T-helper 9 cell (primary cell): ENCODE measurements around the gene CHRNA7.
"Not testable (repeated sequence)": the region's sequence is repeated elsewhere in the genome, so short reads cannot be mapped to it uniquely, and the experiment has no call there.

Experiments used
- DNase-seq: peaks from one replicate; pipeline ENCODE4 v3.0.0-alpha.2; 2020

Gene CHRNA7

GRCh38 chr15:32120577-32121383, 90.5 kb downstream of the CHRNA7 start:
- no peak for DNase-seq

GRCh38 chr15:32121384-32121695, 91.0 kb downstream of the CHRNA7 start:
- DNase-seq, result no peak

- no peak for DNase-seq
Observed at GRCh38 chr15:32122013-32122412, 91.7 kb downstream of the CHRNA7 start.

DNA sequence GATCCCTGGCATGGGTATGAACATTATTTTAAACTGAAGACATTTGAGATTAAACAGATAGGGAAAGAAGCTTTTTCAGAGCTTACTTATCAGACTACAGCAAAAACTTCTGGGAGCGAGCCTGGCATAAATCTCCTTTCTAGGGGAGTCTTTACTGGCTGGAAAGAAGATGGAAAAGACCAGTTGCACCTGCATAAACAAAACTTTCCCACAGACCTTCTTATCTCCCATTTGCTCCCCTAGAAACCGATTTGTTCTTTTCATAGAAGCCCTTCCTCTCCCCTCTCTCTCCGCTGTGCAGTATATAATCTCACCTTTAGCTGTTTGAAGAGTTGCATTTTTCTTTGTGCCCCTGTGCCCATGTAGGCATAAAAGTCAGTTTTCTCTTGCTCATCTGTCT, 93.2 kb downstream of the CHRNA7 start:
- no peak for DNase-seq

DNA sequence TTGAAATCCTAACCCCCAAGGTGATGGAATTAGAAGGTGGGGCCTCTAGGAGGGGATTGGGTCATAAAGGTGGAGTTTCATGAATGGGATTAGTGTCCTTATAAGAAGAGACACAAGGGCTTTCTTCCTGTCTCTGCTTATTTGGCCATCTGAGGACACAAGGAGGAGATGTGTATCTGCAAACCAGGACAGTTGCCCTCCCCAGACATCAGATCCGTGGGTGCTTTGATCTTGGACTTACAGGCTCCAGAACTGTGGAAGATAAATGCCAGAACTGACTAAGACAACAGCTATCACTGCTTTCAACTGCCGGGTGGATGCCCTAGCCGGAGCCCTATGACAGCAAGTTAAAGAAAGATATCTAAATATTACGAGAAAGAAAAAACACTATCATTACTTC, 94.4 kb downstream of the CHRNA7 start:
- no peak for DNase-seq

DNA sequence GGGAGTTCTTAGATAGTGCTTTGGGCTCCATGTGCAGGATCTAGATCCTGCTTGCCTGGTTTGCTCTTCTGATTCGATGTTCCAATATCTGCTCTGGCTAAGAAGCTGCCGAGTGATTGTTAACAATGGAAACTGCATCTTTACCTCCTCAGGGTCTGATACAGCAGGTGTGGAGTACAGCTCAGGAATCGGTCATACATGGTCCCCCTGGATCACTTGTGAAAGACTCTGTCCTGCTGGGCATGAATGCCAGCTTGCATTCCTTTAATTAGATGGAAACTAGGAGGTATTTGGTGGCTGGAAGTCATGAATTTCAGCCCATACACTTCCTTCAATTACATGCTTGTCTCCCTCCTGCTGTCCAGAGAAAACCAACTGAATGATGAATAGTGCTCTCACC, 95.3 kb downstream of the CHRNA7 start:
- no peak for DNase-seq

GRCh38 chr15:32129815-32130214, 99.5 kb downstream of the CHRNA7 start:
- DNase-seq, result no peak

DNA sequence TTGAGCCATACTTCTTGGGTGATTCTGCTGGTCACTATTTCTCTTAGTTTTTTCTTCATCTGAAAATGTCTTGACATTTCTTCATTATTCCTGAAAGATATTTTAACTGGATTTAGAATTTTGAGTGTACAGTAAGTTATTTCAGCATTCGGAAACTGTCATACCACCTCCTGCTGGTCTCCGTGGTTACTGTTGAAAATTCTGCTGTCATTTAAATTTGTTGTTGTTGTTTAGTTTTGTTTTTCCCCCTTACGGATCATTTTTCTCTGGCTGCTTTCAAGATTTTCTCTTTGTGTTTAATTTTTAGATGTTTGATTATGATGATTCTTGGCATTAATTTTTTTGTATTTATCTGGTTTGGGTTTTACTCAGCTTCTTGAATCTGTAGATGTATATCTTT, 100.5 kb downstream of the CHRNA7 start:
- DNase-seq, result no peak

DNA sequence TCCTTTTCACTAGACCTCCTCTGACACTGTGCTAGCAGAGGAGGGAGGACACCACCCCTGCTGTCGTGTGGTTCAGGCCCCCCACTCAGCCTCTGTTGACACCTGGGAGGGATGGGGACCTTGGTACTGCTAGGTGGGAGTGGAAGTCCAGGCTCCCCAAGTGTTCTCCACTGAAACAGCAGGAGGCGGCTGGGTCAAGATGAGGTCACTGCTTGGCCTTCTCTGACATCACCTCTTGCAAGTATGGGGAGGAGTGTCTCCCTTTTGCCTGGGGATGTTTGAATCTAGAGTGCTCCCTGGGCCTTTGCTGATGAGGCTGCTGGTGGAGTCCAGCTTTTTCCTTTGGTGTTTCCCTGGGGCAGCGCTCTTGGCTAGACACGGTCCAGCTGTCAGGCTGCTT, 101.5 kb downstream of the CHRNA7 start:
- DNase-seq, result no peak

GRCh38 chr15:32132859-32133258, 102.5 kb downstream of the CHRNA7 start:
- no peak for DNase-seq

DNA sequence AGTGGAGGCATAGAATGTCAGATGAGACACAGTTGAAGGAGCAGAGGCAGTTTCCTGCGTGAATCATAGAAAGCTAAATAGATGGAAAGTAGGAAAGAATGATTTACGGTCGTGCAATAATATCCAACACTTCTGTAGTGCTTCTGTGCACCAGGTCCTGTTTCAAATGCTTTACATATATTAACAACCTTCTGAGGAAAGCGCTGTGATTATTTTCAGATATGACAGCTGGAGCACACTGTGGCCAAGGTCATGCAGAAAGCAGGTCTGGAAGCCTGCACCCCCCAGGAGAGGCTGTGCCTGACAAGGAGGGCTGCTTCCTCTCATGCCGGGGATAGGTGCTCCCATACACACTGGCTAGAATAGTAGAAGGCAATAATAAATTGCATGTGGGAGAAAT, 104.5 kb downstream of the CHRNA7 start:
- no peak for DNase-seq

DNA sequence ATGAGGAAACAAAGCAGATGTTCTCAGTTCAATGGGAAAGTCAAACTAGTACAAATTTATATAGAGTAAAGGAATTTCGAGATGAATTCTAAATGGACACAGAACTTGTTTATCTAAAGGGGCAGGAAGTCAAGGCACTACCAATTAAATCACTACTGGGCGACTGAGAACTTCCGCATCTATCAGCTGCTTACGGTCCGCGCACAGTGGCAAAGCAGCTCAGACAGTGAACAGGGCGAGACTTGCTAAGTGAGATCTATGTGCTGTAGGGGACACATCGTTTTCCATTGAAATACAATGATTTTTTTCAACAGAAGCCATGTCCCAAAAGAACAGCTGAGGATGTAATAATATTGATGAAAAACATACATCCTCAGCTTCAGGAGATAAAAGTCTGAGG, 105.0 kb downstream of the CHRNA7 start:
- DNase-seq, result no peak

DNA sequence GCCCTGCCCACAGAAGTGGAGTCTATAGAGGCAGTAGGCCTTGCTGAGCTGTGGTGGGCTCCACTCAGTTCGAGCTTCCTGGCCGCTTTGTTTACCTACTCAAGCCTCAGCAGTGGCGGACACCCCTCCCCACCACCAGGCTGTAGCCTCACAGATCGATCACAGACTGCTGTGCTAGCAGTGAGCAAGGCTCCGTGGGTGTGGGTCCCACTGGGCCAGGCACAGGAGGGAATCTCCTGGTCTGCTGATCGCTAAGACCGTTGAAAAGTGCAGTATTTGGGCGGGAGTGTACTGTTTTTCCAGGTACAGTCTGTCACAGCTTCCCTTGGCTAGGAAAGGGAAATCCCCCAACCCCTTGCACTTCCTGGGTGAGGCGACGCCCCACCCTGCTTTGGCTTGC, 115.2 kb downstream of the CHRNA7 start:
- not testable (repeated sequence) for DNase-seq

DNA sequence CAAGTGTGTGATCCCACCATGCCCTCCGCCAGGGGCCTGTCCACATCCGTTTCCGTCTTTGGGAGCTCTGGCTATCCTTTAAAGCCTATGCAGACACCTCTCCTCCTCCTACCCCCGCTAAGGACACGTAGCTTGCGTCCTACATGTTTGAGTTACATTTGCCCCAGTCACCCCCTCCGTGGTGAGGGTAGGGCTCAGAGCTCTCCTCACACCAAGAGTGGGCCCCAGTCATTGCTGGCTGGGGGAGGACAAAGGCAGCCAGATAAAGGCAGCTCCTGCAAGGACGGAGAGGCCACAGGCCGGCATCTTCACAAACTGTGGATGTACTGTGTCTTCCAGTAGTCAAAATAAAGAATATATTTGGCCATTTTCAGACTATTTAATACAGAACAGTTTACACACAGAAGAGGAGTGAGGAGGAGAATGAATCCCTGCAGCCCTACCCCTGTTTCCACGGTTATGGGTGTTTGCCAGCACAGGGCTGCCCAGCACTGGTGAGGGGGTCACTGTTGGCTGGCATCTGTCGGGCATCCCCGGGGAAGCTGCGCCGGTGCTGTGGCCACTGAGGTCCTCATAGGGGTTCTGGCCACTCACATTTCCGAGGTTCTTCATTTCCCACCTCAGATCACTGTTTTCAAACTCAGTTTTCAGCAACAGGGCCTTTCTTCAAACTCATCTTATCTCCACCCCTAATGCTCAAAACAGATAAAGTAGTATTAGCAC, 118.7 kb downstream of the CHRNA7 start:
- DNase-seq, result no peak

DNA sequence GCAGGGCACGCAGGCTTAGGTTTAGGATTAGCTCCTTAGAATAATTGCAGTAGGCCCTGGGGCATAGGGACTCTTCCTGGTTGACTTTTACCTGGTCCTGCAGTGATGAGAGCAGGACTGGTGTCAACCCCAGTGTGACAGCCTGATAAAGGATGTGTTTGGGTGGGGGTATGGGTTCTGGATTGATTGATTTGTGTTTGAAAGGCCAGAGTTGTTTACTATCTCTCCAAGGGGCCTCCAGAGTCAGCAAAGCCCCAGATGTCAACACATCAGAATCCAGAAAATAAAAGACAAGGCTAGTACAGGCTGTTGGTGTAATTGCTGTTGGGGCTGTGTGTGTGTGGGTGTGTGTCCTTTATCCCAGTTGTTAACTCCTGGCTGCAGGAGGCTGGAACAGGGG, 122.3 kb downstream of the CHRNA7 start:
- no peak for DNase-seq

GRCh38 chr15:32153868-32154623, 123.7 kb downstream of the CHRNA7 start:
- DNase-seq, result not testable (repeated sequence)

DNA sequence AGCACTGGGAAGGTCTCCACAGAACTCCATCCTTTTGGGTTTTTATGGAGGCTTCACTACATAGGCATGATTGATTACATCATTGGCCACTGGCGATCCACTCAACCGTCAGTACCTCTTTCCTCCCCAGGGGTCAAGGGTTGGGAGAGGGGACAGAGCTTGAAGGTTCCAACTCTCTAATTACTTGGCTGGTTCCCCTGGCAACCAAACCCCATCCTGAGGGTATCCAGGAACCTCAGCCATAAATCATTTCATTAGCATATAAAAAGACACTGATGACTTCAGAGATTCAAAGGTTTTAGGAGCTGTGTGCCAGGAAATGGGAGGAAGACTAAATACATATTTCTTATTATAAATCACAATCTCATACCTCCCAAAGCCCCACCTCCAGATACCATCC, 131.8 kb downstream of the CHRNA7 start:
- not testable (repeated sequence) for DNase-seq

- DNase-seq, result not testable (repeated sequence)
Observed at GRCh38 chr15:32164065-32164464, 133.8 kb downstream of the CHRNA7 start.

GRCh38 chr15:32164747-32165146, 134.4 kb downstream of the CHRNA7 start:
- DNase-seq, result not testable (repeated sequence)

DNA sequence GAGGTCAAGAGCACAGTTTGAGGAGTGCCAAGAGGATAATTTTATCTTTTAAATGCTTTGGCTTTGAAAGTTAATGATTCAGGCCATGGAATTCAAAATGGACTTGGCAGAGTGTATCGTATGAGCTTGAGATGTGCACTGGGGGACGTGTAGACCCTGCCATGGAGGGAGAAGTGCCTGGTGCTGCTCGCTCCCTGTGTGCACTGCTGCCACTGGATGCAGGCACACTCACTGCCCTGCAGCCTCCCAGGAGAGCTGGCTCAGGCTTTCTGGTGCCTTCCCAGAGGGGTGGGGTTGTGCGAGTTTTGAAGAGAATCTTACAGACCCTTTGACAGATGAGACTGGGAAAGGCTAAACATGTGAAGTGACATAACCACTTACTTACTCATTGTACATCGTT, 135.5 kb downstream of the CHRNA7 start:
- DNase-seq, result not testable (repeated sequence)

DNA sequence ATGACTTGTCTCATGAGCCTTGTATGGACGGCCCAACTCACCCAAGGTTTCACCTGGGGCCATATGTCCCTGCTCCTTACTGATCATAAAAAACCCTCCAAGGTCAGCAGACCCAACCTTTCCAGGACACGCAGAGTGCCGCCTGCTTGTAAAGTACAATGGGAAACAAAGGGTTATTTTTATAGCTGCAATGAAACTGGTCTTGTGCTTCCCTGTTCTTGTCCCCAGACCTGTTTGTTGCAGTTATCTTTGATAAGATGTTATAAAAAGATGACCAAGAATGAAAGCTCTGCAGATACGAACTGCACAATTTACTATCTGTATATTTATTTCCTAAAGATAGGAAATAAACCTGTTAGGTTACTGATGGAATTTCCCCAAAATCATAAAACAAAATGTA, 136.0 kb downstream of the CHRNA7 start:
- not testable (repeated sequence) for DNase-seq

GRCh38 chr15:32167913-32168312, 137.6 kb downstream of the CHRNA7 start:
- DNase-seq, result not testable (repeated sequence)

GRCh38 chr15:32180579-32180978, 150.3 kb downstream of the CHRNA7 start:
- DNase-seq, result not testable (repeated sequence)

GRCh38 chr15:32193780-32194179, 163.5 kb downstream of the CHRNA7 start:
- DNase-seq, result not testable (repeated sequence)
